Measurements from ENCODE around the gene PLEKHG1.

GRCh38 chr6:150628908-150629307 is 29.2 kb downstream of the PLEKHG1 start:
- TF ChIP-seq CTCF (IDR thresholded peaks at IDR 0.05; ENCODE audit: poor library complexity) (no peak), EZH2 (IDR thresholded peaks at IDR 0.05; ENCODE audit: borderline replicate concordance) (no peak), EZH2phosphoT487 (IDR thresholded peaks at IDR 0.05; ENCODE audit: low read depth, severe bottlenecking, unreplicated experiment) (no peak)
